Measurements from ENCODE around the gene DHRS1. TPM values are rescaled to one million over a fixed set of nuclear protein-coding genes. Genes with fewer than 3 reads are reported as not detected.

The DHRS1 gene
- total and polyA plus RNA-seq, 2 donors (not counting 1 experiment from before 2014, with no cell fraction given): 10.7 to 21.0 TPM

DNA sequence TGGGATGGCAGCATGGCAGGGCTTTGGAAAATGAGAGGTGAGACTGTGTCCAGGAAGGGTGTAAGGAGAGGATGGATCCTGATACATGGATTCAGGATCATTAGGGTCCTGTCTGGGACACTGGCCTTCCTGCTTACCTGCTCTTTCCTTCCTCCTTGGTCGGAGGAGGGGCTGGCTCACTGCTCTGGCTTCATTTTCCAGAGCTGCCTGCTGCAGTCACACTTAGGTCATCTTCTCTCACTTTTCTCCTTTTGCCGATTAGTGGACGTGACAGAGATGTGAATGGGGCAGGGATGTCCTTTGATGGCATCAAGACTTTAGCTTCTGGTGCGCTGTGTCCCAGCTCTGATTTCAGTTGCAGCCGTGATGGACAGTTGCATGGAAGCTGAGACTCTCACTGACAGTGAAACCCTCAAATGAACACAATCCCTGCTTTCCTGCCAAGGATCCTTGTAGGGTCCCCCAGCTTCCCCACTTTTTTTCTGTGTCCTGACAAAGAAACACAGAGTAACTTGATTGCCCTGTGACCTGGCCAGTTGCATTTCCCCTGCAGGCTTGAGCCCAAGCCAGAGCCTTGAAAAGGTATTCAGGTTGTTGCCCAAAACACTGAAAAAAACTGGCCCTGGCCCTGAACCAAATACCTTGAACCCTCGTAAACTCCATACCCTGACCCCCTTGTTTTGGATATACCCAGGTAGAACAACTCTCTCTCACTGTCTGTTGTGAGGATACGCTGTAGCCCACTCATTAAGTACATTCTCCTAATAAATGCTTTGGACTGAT lies 9.0 kb upstream of the DHRS1 start:
- no peak for TF ChIP-seq EZH2 (IDR thresholded peaks at IDR 0.05; ENCODE audit: low read length, missing control alignments)
- no peak for TF ChIP-seq CTCF (conservative IDR thresholded peaks at IDR 0.05 in 1 of 2, IDR thresholded peaks at IDR 0.05 in 1 of 2; ENCODE audit: low read depth in 1 of 2, low read length in 2 of 2)

DNA sequence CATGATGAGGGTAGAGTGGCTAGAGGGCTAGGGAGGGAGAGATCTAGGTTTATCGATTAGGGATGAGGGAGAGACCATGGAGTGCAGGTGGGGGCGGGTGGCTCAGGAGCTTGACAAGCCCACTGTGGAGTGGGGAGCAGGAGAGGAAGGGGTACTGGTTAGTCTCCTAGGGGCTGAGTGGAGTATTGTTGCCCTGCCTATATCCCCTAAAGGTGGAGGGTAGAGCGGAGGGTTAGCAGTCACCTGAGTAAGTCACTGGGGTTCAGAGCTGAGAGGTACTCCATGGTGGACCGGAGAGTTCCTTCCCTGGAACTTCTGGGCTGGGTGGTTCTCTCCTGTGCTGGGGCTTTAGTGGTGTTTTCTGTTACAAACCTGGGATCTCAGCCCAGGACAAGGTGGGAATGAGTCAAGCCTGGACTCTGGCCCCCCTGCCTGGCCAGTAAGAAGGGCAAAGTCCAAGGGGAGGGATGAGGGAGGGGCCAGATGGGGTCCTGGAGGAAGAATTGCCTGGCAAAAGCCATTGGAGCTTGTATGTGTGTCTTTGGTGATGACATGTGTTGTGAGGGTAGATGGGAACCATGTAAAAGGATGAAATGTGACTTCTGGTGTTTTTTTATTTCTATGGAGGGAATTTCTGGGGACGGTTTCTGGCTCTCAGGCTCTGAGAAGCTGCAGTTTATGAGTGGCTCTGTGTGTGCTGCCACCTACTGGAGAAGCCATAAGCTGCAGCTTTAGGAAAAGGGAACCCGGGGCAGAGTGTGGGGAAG lies 8.2 kb upstream of the DHRS1 start, which contains the start of gene CIDEB:
CIDEB (minus strand) TSS at position 403 of the 767 bp plus-strand sequence; CDS start at position 284, 119 bp downstream.
- DNase-seq (ENCODE audit: low read depth in 2 of 2): peak; percentile 22 to 53
- Histone ChIP-seq H3K36me3 (ENCODE audit: control insufficient read depth, insufficient read depth, low read length) (peaks cover 13% of the 10 kb centered on the region), H3K4me3 (replicated peaks in 1 of 4; ENCODE audit: control extremely low read depth in 1 of 4, insufficient read depth in 1 of 4, low read depth in 3 of 4, low read length in 4 of 4) (no peak within 1 kb of the TSS), H4K20me1 (ENCODE audit: control insufficient read depth, extremely low read depth, insufficient read depth, low read length) (no peaks in the 10 kb centered on the region), H3K4me1 (ENCODE audit: control insufficient read depth, extremely low read depth, insufficient read depth, low read length) (peaks cover 9% of the 10 kb centered on the region), H3K9ac (ENCODE audit: insufficient read depth, low read length) (no peak within 1 kb of the TSS), H3K9me3 (ENCODE audit: control insufficient read depth, insufficient read depth, low read depth, low read length) (no peaks in the 10 kb centered on the region), H3K27me3 (ENCODE audit: control insufficient read depth, insufficient read depth, low read length) (no peaks in the 10 kb centered on the region), H3K27ac (ENCODE audit: insufficient read depth, low read length) (no peak within 1 kb of the TSS), H3K4me2 (ENCODE audit: extremely low read depth, insufficient read depth, low read length) (no peak within 1 kb of the TSS), H2AFZ (ENCODE audit: low read length) (no peak within 1 kb of the TSS), H3K79me2 (ENCODE audit: control insufficient read depth, insufficient read depth, low read length) (no peaks in the 10 kb centered on the region)
- TF ChIP-seq EZH2 (IDR thresholded peaks at IDR 0.05; ENCODE audit: low read length, missing control alignments) (no peak), CTCF (conservative IDR thresholded peaks at IDR 0.05 in 1 of 2, IDR thresholded peaks at IDR 0.05 in 1 of 2; ENCODE audit: low read depth in 1 of 2, low read length in 2 of 2) (peak; percentile 94 to 97)

More for the DNA sequence above, 9.0 kb upstream of the DHRS1 start:
- no peak overlapping the region for H3K4me2 ChIP-seq (ENCODE audit: extremely low read depth, insufficient read depth, low read length)
- H4K20me1 ChIP-seq (ENCODE audit: control insufficient read depth, extremely low read depth, insufficient read depth, low read length): no peaks in the 10 kb centered on the region
- DNase-seq (ENCODE audit: low read depth in 2 of 2): no peak
- no peaks in the 10 kb centered on the region for H3K79me2 ChIP-seq (ENCODE audit: control insufficient read depth, insufficient read depth, low read length)
- no peak overlapping the region for H3K4me3 ChIP-seq (replicated peaks in 1 of 4; ENCODE audit: control extremely low read depth in 1 of 4, insufficient read depth in 1 of 4, low read depth in 3 of 4, low read length in 4 of 4)
- H3K9ac ChIP-seq (ENCODE audit: insufficient read depth, low read length): no peak overlapping the region
- no peaks in the 10 kb centered on the region for H3K9me3 ChIP-seq (ENCODE audit: control insufficient read depth, insufficient read depth, low read depth, low read length)
- no peaks in the 10 kb centered on the region for H3K27me3 ChIP-seq (ENCODE audit: control insufficient read depth, insufficient read depth, low read length)
- peaks cover 11% of the 10 kb centered on the region for H3K36me3 ChIP-seq (ENCODE audit: control insufficient read depth, insufficient read depth, low read length)
- no peak overlapping the region for H2AFZ ChIP-seq (ENCODE audit: low read length)
- no peak overlapping the region for H3K27ac ChIP-seq (ENCODE audit: insufficient read depth, low read length)
- peaks cover 12% of the 10 kb centered on the region for H3K4me1 ChIP-seq (ENCODE audit: control insufficient read depth, extremely low read depth, insufficient read depth, low read length)

GRCh38 chr14:24307156-24307574 lies 7.6 kb upstream of the DHRS1 start:
- TF ChIP-seq CTCF (conservative IDR thresholded peaks at IDR 0.05 in 1 of 2, IDR thresholded peaks at IDR 0.05 in 1 of 2; ENCODE audit: low read depth in 1 of 2, low read length in 2 of 2) (no peak), EZH2 (IDR thresholded peaks at IDR 0.05; ENCODE audit: low read length, missing control alignments) (no peak)
- Histone ChIP-seq H3K9ac (ENCODE audit: insufficient read depth, low read length) (no peak overlapping the region), H3K4me1 (ENCODE audit: control insufficient read depth, extremely low read depth, insufficient read depth, low read length) (peaks cover 9% of the 10 kb centered on the region), H3K4me2 (ENCODE audit: extremely low read depth, insufficient read depth, low read length) (no peak overlapping the region), H3K9me3 (ENCODE audit: control insufficient read depth, insufficient read depth, low read depth, low read length) (no peaks in the 10 kb centered on the region), H3K27me3 (ENCODE audit: control insufficient read depth, insufficient read depth, low read length) (no peaks in the 10 kb centered on the region), H4K20me1 (ENCODE audit: control insufficient read depth, extremely low read depth, insufficient read depth, low read length) (no peaks in the 10 kb centered on the region), H3K79me2 (ENCODE audit: control insufficient read depth, insufficient read depth, low read length) (no peaks in the 10 kb centered on the region), H3K36me3 (ENCODE audit: control insufficient read depth, insufficient read depth, low read length) (peaks cover 19% of the 10 kb centered on the region), H3K4me3 (replicated peaks in 1 of 4; ENCODE audit: control extremely low read depth in 1 of 4, insufficient read depth in 1 of 4, low read depth in 3 of 4, low read length in 4 of 4) (no peak overlapping the region), H2AFZ (ENCODE audit: low read length) (no peak overlapping the region), H3K27ac (ENCODE audit: insufficient read depth, low read length) (no peak overlapping the region)
- DNase-seq (ENCODE audit: low read depth in 2 of 2): no peak
